HG02763 (cell line): ENCODE results near the gene TMEM169.

Experiments used
- ATAC-seq: cut with Tn5 transposase; IDR thresholded peaks from one replicate; pipeline ENCODE4 v1.9.1; 2021; ENCODE audit warnings: mild to moderate bottlenecking, moderate library complexity; ENCODE audit not compliant: unreplicated experiment

The TMEM169 gene, protein sequence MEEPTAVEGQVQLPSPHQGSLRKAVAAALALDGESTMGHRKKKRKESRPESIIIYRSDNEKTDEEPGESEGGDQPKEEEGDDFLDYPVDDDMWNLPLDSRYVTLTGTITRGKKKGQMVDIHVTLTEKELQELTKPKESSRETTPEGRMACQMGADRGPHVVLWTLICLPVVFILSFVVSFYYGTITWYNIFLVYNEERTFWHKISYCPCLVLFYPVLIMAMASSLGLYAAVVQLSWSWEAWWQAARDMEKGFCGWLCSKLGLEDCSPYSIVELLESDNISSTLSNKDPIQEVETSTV

DNA sequence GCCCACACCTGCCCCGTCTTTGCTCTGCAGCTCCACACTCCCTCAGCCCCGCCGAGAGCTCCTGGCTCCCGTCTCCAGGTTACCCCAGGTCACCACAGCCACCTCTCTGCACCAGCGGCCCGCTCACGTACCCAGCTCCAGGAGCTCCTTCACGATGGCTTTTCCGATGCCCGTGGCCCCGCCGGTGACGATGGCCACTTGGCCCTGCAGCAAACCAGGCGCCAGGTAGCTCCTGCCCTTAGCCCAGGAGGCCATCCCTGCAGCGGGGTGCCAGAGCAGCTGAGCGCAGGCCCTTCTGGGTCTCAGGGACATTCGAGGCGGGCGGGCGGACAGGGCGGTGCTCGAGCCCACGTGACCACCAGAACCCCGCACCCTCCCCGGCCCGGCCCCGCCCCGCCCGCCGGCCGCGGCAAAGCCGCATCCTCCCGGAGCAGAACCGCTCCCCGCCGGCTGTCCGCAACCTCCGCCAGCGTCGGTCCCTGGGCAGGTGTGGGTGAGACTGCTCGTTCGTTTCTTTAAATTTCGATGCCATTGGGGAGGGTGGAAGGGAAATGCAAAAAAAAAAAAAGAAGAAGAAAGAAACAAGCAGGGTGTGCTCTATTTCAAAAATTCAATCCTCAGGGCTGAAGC lies at the start of gene TMEM169, which contains the start of gene PECR:
Gene TMEM169 (plus strand): TSS at position 433 of the 630 bp plus-strand sequence. CDS start 14,045 bp downstream, outside the sequence.
Gene PECR (minus strand): TSS at position 323 of the 630 bp plus-strand sequence. CDS start 68 bp downstream, at position 255.
- peak; percentile 94 for ATAC-seq

DNA sequence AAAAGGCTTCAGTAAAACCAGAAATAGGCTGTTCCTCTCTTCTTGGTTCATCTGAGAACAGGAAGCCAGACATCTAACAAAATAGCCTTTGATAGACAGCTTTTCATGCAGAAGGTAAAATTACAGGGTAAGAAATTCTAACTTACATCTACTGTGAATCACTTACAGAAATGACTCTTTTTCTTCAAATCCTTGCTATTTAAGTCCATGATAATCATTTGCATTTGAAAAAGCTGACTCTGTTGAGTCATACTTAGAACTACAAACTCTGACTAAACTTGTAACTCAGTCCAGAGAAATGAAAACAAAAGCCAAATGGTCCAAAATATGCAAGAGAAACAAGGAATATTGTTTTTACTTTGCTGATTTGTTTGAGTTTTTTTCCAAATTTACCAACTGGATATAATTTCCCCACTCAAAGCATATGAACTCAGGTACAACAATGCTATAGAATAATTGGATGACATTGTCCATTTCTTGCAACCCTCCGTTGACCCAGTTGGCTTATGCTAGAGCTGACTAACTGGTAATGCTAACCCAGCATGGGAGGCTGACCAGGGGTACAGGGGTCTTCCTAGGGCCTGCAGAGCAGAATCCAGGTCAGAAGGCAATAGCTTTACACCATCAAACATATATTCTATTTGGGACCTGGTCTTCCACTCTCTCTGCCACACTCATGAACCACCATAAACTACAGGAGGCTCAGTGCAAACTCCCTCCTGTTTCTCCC lies 49.6 kb upstream of the TMEM169 start:
- peak; percentile 70 for ATAC-seq

DNA sequence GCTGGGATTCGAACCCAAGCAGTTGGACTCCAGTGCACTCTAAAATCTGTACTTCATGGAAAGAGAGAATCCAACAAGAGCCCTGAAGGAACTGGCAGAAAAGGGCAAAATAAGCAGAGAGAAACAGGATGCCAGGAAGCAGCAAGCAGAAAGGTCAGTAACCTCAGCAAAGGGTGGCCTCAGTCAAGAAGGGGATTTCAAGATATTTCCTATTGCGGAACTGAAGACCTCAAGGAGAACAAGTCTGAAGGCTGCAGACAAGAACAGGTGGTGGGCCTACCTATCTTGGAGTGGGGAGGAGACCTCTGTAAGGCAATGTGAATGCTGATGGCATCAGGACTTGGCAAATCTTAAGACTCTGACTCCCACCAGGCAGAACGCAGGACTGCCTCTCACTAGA lies 48.3 kb upstream of the TMEM169 start:
- no peak for ATAC-seq

DNA sequence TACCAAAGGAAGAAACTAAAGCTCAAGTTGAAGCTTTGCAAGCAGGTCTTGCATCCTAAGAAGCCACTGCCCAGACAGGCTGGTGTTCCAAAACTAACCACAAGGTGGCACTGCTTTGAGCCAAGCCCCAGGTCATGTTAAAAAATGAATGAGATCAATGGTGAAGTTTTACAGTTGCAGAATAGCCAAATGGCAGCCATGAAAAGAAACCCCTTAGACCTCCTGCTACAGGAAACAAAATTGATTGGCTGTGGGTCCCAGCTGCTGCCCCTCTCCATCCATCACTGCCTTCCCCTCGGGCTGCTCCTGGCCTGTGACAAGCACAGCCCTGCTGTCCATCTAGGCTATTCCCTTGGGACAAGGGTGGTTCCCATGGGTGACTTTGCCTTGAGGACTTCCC lies 47.7 kb upstream of the TMEM169 start:
- ATAC-seq = peak; percentile 43

DNA sequence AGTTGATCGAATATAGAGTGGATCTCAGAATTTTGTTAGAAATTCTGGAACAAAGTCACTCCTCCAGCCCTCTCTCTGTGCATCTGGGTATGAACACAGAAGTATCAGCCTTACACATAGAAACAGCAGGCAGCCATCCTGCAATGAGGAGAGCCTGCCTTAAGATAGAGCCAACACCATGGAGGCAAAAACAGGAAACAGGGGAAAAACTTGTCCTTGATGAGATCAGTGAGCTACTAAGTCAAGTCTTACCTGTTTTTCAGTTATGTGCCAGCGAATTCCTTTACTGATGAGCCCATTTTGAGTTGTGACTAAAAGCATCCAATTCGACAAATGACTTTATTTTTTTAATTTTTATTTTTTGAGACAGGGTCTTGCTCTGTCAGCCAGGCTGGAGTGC lies 41.8 kb upstream of the TMEM169 start:
- ATAC-seq = no peak

DNA sequence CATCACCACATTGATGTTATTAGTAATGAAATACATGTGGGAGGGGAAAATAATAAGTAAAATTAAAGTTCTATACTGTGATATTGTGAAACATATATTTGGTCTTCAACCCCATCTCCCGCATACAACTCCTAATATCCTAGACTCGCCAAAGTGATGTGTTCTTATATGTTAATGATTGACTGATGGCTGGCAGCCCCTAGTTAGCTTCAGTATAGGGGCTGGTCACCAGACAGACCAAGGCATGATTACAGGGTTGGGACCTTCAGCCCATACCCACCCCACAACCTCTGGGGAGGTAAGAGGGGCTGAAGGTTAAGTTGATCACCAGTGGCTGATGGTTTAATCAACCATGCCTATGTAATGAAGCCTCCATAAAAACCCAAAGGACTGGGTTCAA lies 40.3 kb upstream of the TMEM169 start:
- no peak for ATAC-seq

DNA sequence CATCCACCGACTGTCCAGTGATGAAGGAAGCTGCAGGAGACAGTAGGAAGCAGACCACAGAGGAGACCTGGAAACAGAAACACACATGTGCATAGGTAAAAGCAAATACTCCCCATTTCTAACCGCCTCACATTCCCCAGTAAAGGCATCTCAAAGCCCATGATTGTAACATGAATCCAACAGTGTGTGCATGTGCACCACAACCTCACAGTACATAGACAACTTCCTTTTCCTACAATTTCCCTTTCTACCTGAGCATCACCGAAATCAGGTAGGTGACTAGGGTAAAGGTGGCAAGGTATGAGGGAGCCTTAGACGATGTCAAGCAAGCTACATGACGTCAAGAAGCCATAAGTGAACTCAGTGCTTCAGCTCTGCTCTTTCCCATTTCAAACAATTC lies 37.8 kb upstream of the TMEM169 start:
- no peak for ATAC-seq

DNA sequence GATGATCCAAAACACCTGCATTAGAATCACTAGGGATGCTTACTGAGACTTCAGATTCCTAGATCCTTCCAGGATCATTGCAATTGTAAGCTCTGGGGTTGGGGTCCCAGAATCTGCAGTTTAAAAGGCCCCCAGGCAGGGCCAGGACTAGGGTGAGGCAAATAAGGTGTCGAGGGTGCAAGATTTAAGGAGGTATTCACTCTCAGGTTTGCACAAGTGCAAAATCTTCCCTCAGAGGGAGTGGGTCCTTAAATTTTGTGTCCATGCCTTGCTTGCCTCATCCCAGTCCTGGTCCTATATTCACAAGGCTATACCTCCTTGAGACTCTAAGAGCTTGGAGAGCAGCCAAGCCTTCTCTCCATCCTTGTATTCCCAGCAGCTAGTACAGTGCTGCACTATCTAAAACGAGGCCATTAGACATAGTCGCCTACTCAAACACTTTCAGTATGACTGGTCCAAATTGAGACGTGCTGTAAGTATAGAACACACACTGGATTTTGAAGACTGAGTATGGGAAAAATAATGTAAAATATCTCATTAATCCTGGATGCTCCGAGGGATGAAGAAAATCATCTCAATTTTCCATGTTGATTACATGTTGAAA lies 36.7 kb upstream of the TMEM169 start:
- peak; percentile 91 for ATAC-seq

DNA sequence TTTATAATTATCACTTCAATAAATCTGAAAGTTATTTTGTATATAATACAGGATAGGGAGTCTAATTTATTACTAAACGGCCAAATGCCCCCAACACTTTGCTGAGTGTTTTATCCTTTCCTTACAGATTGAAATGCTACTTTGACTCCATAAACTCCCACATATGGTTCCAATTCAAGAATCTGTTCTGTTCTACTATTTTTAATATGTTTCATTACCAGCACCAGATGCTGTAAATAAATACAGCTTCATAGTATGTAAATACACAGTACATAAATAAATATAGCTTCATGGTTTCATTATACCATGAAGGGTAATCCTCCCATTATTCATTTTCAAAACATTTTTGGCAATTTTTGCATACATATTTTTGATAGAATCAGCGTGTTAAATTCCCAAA lies 34.3 kb upstream of the TMEM169 start:
- no peak for ATAC-seq

DNA sequence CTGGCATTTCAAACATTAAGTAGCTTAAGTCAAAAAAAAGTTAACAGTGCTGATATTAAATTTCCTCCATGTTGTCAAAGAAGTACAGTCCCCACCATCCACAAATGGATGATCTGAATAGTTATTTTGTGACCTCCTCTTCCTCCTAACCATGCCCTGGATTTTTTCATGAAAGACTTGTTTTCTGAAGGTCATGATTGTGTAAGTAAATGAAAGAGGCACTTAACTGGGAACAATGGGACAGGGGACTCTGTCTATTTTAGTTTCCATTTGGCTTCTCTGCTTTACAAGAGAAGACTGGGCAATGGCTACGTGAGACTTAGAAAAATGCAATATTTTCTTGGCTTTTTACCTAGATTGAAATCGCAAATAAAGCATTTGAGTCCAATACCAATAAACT lies 32.3 kb upstream of the TMEM169 start:
- no peak for ATAC-seq

DNA sequence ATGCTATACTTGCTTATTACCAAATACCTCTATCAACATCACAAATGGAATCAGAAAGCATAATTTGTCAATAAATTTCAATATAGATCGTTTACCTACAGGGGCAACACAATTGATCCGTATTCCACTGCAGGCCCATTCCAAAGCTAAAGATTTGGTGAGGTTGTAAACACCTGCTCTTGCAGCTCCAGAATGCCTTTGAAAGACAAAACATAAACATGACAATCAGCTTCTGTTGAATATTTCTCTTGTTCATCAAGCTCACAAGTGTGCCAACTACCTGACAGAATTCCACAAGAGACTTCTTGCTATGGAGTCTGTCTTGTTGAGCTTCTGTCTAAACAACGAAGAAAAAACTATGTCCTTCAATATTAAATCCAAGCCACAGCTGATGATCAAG lies 30.4 kb upstream of the TMEM169 start:
- no peak for ATAC-seq

DNA sequence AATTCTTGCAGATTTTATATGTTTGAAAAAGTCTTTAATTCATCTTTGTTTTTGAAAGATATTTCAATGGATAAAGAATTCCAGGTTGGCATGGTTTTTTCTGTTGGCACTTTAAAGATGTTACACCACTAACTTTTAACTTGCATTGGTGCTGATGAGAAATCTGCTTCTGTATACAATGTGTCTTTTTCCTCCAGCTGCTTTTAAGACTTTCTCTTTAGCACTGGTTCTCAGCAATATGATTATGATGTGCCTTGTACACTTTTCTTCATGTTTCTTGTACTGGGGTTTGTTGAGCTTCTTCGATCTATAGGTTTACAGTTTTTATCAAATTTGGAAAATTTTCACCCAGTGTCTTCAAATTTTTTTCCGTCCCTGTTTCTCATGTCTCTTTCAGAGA lies 29.3 kb upstream of the TMEM169 start:
- ATAC-seq = no peak

DNA sequence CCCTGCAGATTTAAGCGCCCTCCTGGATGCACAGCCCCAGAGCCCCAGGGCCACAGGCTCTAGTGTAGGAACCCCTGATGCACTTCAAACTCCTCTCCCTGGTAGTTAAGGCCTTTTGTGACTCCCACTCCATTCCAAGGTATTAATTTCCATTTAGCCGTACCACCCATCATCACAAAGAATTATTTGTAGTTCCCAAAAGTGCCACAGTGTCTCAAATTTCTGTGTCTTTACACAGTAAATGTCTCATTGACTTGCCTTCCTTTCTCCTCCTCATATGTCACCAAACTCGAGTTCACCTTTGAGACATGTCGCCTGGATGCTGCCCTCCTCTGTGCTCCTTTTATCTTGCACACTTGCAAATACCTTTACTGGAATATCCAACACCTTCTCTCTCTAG lies 26.0 kb upstream of the TMEM169 start:
- no peak for ATAC-seq

DNA sequence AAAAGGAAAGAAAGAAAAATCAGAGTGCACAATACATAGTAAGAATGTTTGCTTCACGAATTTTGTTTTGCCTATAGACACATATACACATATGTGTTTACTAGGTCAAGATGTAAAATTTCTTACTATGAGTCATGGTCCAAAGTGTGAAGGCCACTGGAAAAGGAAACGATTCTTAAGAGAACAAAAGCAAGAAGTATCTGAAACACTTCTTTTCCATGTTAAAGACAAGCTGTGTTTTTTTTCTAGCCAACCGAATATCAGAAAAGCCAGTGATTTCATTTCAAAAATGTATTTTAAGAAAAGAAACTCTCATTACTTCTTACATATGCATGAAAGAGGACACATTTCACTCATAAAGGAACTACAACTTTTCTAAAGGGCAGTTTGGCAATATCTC lies 25.0 kb upstream of the TMEM169 start:
- peak; percentile 32 for ATAC-seq

DNA sequence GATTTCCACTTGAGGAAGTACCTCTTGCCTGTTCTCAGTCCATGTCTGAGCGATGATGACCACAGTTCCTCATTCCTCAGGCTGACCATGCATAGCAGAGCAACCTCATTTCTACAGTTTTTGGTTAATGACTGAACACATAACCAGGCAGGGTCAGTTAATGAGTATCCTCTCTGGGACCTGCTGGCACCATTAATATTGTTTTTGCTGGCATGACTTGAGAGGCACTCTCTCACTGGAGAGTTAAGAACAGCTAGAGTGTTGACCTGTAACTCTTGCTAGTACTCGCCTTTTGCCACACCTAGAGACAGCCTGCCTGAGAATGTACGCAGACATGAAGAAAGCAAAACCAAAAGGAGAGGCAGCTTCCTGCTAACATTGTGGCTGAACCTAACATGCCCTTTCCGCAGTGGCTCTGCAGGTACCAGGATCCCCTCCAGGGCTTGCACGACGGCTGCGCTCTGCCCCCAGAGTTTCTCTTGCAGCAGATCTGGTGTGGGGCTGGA lies 24.0 kb upstream of the TMEM169 start:
- ATAC-seq = peak; percentile 89

DNA sequence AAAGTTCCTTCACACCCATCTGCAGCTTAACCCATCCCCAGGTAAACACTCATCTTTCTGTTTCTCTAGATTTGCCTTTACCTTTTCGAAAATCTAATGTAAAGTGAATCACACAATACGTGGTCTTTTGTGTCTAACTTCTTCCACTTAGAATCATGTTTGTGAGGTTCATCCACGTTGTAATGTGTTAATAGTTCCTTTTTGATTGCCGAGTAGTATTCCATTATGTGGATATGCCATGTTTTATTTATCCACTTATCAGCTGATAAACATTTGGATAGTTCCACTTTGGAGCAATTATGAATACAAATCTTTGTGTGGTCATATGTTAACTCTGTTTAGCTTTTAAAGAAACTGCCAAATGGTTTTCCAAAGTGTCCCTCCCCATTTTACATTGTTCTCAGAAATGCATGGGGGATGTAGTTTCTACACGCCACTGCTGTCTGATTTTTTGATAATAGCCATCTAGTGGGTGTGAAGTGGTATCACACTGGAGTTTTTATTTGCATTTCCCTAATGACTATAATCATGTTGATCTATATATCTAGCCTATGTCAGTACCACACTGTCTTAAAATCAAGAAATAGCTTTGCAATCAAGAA lies 22.4 kb upstream of the TMEM169 start:
- no peak for ATAC-seq

DNA sequence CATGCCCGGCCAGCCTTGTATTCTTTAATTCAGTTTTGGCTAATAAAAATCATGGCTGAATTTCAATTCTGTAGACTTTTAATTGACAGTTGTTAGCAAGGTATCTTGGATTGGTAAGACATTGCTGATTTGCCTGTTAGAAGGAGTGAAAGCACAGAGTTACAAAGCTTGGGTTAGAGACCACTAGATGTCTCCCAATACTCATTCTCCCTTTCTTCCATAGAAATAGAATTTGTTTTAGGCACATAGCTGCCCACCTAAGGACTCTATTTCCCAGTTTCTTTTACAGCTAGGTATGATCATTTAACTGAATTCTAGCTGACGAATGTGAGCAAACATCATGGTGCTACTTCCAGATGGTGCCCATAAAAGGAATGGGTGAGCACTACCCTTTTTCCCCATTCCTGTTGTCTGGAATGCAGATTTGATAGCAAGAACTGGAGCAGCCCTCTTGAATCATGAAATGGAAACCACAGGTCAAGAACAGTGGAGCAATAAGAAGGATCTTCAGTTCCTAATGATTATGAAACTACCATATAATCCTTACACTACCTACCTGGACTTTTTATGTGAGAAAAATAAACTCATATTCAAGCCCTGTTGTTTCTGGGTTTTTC lies 17.6 kb upstream of the TMEM169 start:
- no peak for ATAC-seq

DNA sequence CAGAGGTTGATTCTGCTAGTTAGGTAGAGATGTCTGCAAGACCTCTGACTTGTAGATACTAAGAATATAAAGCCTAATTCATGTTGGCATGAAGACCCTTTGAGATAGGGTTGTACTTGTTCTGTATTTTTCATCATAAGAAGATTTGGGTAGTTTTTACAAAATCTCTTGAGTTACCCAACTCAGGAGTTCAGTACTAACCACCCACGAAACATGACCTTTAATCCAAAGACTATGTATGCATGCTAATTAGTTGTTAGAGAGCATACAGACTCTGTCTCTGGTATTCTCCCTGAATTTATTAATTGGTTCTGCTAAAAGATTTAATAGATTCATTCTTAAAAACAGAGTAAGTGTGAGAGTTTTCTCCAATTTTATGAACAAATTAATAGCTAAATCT lies 17.1 kb upstream of the TMEM169 start:
- no peak for ATAC-seq

DNA sequence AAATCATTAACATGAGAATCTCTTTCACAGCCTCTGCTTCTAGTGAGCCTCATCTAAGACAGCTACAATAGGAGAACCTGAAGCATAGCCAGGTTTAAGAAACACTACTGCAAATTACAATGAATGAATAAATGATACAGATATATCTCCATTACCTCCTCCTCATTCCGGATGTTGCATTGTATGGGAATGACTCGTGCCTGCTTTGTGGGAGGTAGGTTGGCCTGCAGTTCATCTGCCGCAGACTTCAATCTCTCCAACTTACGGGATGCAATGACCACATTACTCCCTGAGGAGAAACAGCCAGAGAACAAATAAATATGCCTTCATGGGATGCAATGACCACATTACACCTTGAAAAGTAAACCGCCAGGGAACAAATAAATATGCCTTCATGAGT lies 15.5 kb upstream of the TMEM169 start:
- ATAC-seq = no peak

DNA sequence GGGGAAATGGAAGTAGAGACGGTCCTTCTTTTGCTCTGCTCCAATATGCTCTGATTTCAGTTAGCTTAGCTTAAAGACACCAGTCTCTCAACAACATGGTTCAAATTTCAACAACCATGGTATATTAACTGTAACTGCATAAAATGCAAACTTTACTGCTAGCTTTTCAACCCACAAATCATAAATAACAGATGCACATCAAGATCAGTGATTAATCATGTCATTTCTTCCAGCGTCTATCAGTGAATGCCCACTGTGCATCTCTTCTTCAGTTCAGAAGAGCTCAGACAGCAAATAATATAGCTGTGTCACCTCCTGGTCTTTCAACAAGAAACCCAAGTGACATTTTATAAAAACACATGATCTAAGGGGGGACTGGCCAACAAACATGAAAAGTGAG lies 12.7 kb upstream of the TMEM169 start:
- ATAC-seq = no peak

DNA sequence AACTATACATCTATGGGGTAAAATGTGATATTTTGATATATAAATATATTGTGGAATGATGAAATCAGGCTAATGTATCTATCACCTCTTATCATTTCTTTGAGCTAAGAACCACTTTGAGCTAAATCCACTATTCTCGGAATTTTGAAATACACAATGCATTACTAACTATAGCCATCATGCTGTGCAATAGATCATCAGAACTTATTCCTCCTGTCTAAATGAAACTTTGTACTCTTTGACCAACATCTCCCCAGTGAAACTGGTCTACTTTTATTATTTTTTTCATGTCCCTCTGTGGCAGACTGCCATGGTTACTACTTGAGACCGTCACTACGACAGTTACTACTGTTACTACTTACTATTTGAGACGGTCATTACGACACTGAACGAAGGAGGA lies 11.5 kb upstream of the TMEM169 start:
- no peak for ATAC-seq
